Ishikawa (cell line): ENCODE results near the gene ETV6.

Experiments used
- CEBPB ChIP-seq: IDR thresholded peaks from 2 replicates; pipeline ENCODE4 v1.6.1; 2012
- CREB1 ChIP-seq: IDR thresholded peaks from 2 replicates; pipeline ENCODE4 v1.6.1; 2012; ENCODE audit warnings: low read depth
- EGR1 ChIP-seq: IDR thresholded peaks from 2 replicates; pipeline ENCODE4 v1.6.1; 2012
- EP300 ChIP-seq: IDR thresholded peaks from 2 replicates; pipeline ENCODE4 v1.6.1; 2012; ENCODE audit warnings: borderline replicate concordance
- FOXM1 ChIP-seq: IDR thresholded peaks from 2 replicates; pipeline ENCODE4 v1.6.1; 2012; ENCODE audit warnings: low read depth, borderline replicate concordance
- NFIC ChIP-seq: IDR thresholded peaks from 2 replicates; pipeline ENCODE4 v1.6.1; 2012
- RAD21 ChIP-seq: IDR thresholded peaks from 2 replicates; pipeline ENCODE4 v1.6.1; 2012; ENCODE audit warnings: low read depth
- REST ChIP-seq: IDR thresholded peaks from 2 replicates; pipeline ENCODE4 v1.6.1; 2012; ENCODE audit warnings: low read depth, mild to moderate bottlenecking
- TAF1 ChIP-seq: IDR thresholded peaks from 2 replicates; pipeline ENCODE4 v1.6.1; 2012; ENCODE audit warnings: low read depth, mild to moderate bottlenecking
- TCF12 ChIP-seq: IDR thresholded peaks from 2 replicates; pipeline ENCODE4 v1.6.1; 2012; ENCODE audit warnings: low read depth
- TEAD4 ChIP-seq: IDR thresholded peaks from 2 replicates; pipeline ENCODE4 v1.6.1; 2012
- YY1 ChIP-seq: IDR thresholded peaks from 2 replicates; pipeline ENCODE4 v1.6.1; 2012; ENCODE audit warnings: low read depth
- ZBTB7A ChIP-seq: IDR thresholded peaks from 2 replicates; pipeline ENCODE4 v1.6.1; 2012; ENCODE audit warnings: low read depth
- TF ChIP-seq, protein P1 (sequence below): IDR thresholded peaks from 2 replicates; pipeline ENCODE4 v1.6.1; 2012
- TF ChIP-seq, protein P2 (sequence below): IDR thresholded peaks from 2 replicates; pipeline ENCODE4 v1.6.1; 2012

Gene ETV6

DNA sequence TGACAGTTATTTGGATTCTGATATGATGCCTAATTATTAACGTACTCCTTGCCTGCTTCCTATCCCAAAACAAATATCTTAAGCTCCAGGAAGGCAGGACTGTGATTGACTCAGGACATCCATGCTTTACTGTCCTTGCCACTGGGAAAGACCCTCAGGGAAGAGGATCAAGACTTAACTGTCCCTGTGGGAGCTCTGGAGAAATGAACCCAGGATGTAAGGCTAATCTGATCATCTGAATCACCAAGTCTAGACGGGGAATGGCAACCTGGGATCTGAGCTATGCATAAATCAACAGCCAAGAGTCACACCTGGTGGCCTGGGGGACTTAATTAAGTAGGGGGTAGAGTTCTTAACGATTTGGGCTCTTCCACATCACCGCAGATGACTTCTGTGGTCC, 268.0 kb downstream of the ETV6 start:
- TF ChIP-seq TAF1 (no peak), CEBPB (no peak), TEAD4 (no peak), REST (no peak), EP300 (no peak)
- TF ChIP-seq, protein P1, sequence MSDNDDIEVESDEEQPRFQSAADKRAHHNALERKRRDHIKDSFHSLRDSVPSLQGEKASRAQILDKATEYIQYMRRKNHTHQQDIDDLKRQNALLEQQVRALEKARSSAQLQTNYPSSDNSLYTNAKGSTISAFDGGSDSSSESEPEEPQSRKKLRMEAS: no peak

DNA sequence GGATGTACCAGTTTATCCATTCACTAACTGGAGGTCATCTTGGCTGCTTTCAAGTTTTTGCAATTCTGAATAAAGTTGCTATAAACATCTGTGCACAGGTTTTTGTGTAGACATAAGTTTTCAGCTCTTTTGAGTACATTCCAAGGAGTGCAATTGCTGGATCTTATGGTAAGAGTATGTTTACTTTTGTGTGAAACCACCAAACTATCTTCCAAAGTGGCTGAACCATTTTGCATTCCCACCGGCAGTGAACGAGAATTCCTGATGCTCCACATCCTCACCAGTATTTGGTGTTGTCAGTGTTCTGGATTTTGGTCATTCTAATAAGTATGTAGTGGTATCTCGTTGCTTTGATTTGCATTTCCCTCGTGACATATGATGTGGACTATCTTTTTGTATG, 270.8 kb downstream of the ETV6 start:
- no peak for TF ChIP-seq EP300
- no peak for TF ChIP-seq FOXM1
- TF ChIP-seq REST: no peak
- no peak for TF ChIP-seq NFIC
- TF ChIP-seq TEAD4: no peak
- no peak for TF ChIP-seq CREB1
- TF ChIP-seq CEBPB: no peak
- TF ChIP-seq YY1: no peak
- TF ChIP-seq TCF12: no peak
- TF ChIP-seq TAF1: no peak
- no peak for TF ChIP-seq EGR1
- TF ChIP-seq, protein P1: no peak
- TF ChIP-seq RAD21: no peak
- TF ChIP-seq, protein P2, sequence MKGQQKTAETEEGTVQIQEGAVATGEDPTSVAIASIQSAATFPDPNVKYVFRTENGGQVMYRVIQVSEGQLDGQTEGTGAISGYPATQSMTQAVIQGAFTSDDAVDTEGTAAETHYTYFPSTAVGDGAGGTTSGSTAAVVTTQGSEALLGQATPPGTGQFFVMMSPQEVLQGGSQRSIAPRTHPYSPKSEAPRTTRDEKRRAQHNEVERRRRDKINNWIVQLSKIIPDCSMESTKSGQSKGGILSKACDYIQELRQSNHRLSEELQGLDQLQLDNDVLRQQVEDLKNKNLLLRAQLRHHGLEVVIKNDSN: no peak
- TF ChIP-seq ZBTB7A: no peak

GRCh38 chr12:11922361-11922760, 272.9 kb downstream of the ETV6 start:
- TF ChIP-seq ZBTB7A (no peak), FOXM1 (no peak), TAF1 (no peak), TCF12 (no peak), TEAD4 (no peak), EGR1 (no peak), YY1 (no peak), CEBPB (no peak), RAD21 (no peak), EP300 (no peak), CREB1 (no peak), NFIC (no peak), REST (no peak)
- TF ChIP-seq, protein P1: no peak
- TF ChIP-seq, protein P2: no peak

DNA sequence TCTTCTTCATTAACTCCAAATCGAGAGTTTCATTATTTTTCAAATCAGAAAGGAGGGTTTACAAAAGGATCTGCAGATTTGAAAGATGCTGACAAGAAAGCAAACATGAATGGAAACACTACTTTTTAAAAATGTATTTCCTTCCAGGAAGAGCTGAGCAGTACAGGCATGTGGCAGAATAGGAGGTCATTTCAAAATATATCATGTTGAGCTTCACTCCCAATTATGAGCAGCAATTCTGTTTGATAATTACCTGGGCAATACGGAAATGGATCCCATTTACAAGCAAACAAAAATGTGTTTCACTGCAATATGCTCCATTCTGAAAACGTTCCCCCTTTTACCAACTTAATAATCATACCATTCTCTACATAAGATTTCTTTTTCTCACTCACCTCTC, 273.6 kb downstream of the ETV6 start:
- TF ChIP-seq TEAD4 (no peak), RAD21 (no peak), EP300 (no peak), YY1 (no peak), EGR1 (no peak), CEBPB (no peak), NFIC (no peak), FOXM1 (no peak), ZBTB7A (no peak), TAF1 (no peak), CREB1 (no peak), TCF12 (no peak)
- TF ChIP-seq, protein P2: no peak

- TF ChIP-seq ZBTB7A (no peak), YY1 (no peak), EGR1 (no peak), TAF1 (no peak), NFIC (no peak), CEBPB (no peak), TCF12 (no peak), RAD21 (no peak), CREB1 (no peak), TEAD4 (no peak), FOXM1 (no peak)
- TF ChIP-seq, protein P2: no peak
- TF ChIP-seq, protein P1: no peak
Measured at GRCh38 chr12:11927286-11927935, 277.9 kb downstream of the ETV6 start.
